Vagina (tissue), 2 donors: ENCODE results near the gene GADD45A.

Experiments
- CTCF ChIP-seq, 3 experiments: fragments of 450-650 bp in 2 of 3; fragments of 200-600 bp in 1 of 3; sonication (generic) in 1 of 3; IDR thresholded peaks; one replicate each; pipeline ENCODE4 v1.5.1; 2017 to 2019; ENCODE audit warnings: antibody characterized with exemption in 3 of 3, mild to moderate bottlenecking in 2 of 3, moderate library complexity in 2 of 3
- POLR2AphosphoS5 ChIP-seq, 2 donors: sonication (generic); formaldehyde crosslinking; IDR thresholded peaks; one replicate each; pipeline ENCODE4 v1.9.0; 2017; ENCODE audit warnings: antibody characterized with exemption in 2 of 2, mild to moderate bottlenecking in 2 of 2, low read depth in 1 of 2; ENCODE audit not compliant: insufficient read depth in 1 of 2

GRCh38 chr1:67680486-67680885 lies 4.5 kb upstream of the GADD45A start:
- no peak for TF ChIP-seq POLR2AphosphoS5 (IDR thresholded peaks at IDR 0.05; ENCODE audit: insufficient read depth in 1 of 2, low read depth in 1 of 2)
- no peak for TF ChIP-seq CTCF (IDR thresholded peaks at IDR 0.05)
